KOPT-K1 (cell line): ENCODE data around the gene ENTHD1.
"Not testable (repeated sequence)": the region's sequence is repeated elsewhere in the genome, so short reads cannot be mapped to it uniquely, and the experiment has no call there.

Source experiments
- H3K27ac ChIP-seq: fragments of 200-600 bp; sonication (generic); 2 replicates; pipeline ENCODE4 v1.5.1; 2016; ENCODE audit warnings: antibody characterized with exemption, mild to moderate bottlenecking, low read depth, low read length; ENCODE audit not compliant: poor library complexity, severe bottlenecking
- H3K36me3 ChIP-seq: fragments of 200-600 bp; sonication (generic); 2 replicates; pipeline ENCODE4 v1.5.1; 2017; ENCODE audit warnings: antibody characterized with exemption, mild to moderate bottlenecking, low read length, moderate library complexity; ENCODE audit not compliant: insufficient read depth
- H3K9me3 ChIP-seq: fragments of 200-600 bp; sonication (generic); 2 replicates; pipeline ENCODE4 v1.5.1; 2017; ENCODE audit warnings: antibody characterized with exemption, low read length, mild to moderate bottlenecking; ENCODE audit not compliant: insufficient read depth, poor library complexity, severe bottlenecking

ENTHD1 gene

DNA sequence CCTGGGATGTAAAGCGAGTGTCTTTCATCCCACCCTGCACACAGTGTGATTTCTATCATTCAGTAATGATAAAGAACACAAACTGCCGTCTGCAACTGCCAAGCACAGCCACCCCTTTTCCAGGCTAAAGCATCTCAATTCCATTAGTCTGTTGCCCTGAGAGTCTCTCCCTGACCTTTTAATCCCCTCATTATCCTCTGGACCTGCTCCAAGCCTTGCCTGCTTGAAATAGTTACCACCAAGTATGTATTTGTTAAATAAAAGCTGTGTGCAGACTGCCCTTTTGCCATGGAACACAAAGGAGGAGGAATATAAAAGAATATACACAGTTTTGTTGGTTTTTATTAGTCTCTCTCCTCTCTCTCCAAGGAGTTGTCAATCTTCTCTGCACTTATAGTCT lies 20.3 kb upstream of the ENTHD1 start:
- H3K36me3 ChIP-seq, result peaks cover 6% of the 10 kb centered on the region; the same call in 1 of the 2 replicates
- no peaks in the 10 kb centered on the region for H3K9me3 ChIP-seq
- H3K27ac ChIP-seq, result peak overlapping the region; percentile 40

DNA sequence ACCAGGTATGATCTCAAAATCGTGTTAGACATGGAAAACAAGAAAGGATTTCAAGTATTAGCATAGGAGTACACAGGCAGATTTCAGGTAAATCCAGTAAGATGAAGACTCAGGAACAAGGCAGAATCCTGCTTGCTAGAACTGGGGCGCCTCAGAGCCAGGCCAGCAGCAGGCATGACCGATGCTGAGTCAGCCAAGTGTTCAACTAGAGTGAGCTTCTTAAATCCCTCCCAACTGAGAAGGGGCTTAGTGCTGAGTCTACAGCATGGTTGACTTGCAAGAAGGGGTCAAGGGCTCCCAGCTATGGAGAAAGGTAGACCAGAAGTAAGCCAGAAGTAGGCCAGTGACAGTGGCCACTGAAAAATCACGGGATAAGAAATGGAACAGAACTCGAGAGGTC lies 19.8 kb upstream of the ENTHD1 start:
- Histone ChIP-seq H3K27ac (peak overlapping the region; percentile 40), H3K9me3 (no peaks in the 10 kb centered on the region), H3K36me3 (peaks cover 6% of the 10 kb centered on the region; the same call in 1 of the 2 replicates)

DNA sequence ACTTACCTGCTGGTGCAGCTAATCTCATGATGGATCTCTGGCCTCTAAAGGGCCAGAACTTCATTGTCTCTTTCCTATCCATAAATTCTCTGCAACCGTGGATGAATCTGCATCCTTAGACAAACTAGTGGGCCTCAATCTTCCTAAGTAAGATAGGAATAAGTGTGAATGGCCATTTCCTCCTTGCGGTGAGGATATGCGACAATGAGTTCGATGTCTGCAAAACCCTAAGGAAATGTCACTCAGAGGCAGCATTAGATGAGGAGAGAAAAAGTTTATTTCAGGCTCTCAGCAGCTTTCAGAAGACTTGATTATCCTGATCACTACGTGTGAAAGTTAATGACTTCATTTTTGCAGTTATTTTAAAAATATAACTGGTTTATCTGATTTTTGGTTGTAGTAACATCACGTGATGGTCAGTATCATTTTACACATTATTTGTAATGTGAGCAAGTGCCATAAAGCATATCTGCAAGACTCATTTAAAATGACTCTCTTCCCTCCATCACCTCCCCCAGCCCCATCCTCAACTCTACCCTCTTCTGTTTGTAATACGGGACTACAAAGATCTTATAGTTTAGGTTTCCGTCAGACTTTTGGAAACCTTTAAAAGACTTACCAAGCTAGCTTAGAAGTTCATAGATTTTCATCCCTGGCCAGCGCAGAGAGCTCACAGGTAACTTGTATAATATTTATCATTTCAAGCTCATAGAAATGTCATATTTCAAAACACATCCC lies 17.5 kb upstream of the ENTHD1 start:
- H3K27ac ChIP-seq, result peak overlapping the region; percentile 27
- H3K36me3 ChIP-seq, result peaks cover 6% of the 10 kb centered on the region; the same call in 1 of the 2 replicates
- H3K9me3 ChIP-seq, result no peaks in the 10 kb centered on the region

DNA sequence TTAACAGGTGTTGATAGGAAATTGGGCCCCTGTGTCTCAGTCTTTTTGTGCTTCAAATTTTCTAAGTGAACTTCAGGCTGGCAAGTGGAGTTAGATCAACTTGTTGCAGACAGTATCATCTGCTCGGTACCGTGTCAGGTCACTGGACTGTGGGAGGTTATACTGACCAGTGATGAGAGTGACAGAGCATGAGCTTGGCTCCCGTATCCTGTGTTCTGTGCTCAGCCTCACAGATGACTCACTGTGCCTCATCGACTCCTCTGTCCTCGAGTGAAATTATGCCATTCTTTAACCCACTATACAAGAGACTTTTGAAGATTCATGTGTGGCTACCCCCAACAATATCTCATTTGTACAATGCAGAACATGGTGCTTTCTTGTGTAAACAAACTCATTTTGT lies 15.2 kb upstream of the ENTHD1 start:
- Histone ChIP-seq H3K9me3 (no peaks in the 10 kb centered on the region), H3K27ac (peak overlapping the region; percentile 94), H3K36me3 (peaks cover 11% of the 10 kb centered on the region; the same call in 1 of the 2 replicates)

DNA sequence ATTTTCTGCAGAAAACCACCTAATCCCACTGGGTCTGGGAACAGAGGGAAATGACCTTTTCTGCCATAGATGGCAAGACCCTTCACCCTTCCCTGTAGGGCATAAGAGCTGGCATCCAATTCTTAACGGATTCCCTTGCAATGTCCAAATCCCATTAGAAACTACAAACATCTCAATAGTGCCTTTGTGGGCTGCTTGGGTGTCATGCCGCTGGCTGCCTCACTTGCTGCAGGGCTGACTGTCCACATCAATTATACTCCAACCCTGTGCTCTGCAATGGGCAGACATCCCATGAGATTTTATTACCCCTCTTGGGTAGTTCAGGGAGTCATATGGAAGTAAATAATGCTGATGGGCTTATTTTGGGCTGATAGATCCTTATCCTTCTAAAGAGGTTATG lies 14.6 kb upstream of the ENTHD1 start:
- Histone ChIP-seq H3K9me3 (no peaks in the 10 kb centered on the region), H3K27ac (peak overlapping the region; percentile 94), H3K36me3 (peaks cover 11% of the 10 kb centered on the region; the same call in 1 of the 2 replicates)

DNA sequence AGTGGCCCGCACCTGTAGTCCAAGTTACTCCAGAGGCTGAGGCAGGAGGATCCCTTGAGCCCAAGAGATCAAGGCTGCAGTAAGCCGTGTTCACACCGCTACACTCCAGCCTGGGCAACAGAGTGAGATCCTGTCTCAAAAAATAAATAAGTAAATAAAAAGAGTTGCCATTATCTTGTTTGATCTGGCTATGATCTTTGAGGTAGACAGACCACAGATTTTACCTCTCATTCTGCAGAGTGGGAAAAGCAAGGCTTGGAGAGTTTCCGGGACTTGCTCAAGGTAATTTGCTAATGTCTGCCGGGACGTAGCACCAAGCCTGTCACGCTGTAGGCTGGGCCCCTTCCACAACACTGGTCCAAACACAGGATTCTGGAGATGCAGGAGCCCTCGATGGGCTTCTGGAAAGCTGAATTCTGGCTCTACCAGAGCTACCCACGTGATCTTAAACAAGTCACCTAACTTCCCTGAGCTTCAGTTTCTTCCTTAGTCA lies 14.1 kb upstream of the ENTHD1 start:
- Histone ChIP-seq H3K36me3 (peaks cover 11% of the 10 kb centered on the region; the same call in 1 of the 2 replicates), H3K9me3 (no peaks in the 10 kb centered on the region), H3K27ac (peak overlapping the region; percentile 94)

DNA sequence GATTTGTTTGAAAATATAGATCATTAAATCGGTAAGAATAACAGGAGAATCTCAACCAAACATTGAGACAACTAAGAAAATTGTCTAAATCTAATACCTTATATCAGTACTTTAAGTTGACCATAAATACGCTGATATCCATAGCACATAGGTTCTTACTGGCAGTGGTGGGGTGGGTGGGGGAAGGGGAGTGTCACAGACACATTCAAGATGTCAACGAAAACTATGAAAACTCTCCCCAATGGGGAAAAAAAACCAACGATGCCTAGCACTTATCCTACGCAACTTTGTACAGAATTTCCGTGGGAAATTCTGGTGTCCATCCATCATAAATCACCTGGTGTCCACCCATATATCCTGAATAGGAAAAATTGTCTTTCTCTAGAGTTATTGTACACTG lies 13.5 kb upstream of the ENTHD1 start:
- Histone ChIP-seq H3K27ac (peak overlapping the region; percentile 94), H3K36me3 (peaks cover 11% of the 10 kb centered on the region; the same call in 1 of the 2 replicates), H3K9me3 (no peaks in the 10 kb centered on the region)

DNA sequence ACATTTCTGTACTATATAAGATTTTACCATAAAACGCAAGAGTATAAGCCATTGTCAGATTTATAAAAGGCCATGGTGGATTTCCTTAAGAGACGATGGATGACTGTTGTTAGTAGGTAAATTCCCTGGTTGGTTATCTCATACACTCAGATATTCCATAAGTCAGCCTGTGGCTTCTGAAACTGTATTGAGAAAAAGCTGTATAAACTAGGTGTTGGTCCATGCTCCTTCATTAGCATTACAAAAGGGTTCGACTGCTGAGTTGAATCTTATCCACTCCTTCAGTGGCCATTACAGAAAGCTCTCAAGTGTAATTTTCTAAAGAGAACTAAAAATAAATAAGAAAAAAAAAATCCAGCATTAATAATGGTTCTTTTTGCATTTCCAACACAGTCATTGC lies 12.6 kb upstream of the ENTHD1 start:
- Histone ChIP-seq H3K27ac (peak overlapping the region; percentile 94), H3K36me3 (0 out of 2 replicates have a peak, but pooled peaks cover 5% of the 10 kb centered on the region), H3K9me3 (no peaks in the 10 kb centered on the region)

DNA sequence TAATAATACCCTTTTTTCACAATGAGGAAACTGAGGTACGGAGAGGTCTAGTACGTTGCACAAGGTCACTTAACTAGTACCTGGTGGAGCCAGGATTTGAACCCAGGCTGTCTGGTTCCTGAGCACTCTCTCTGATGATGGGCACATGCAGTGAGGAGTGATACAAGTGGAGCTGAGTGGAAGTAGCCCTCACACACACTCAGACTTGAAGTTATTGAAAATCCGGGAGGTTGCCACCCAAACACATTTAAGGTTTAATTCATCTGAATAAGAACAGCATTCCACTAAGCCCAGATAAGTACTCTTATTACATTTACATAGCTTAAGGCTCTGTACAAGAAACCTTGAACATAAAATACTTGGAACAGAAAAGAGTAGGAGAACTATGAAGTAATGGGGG lies 12.1 kb upstream of the ENTHD1 start:
- Histone ChIP-seq H3K36me3 (0 out of 2 replicates have a peak, but pooled peaks cover 5% of the 10 kb centered on the region), H3K27ac (peak overlapping the region; percentile 94), H3K9me3 (no peaks in the 10 kb centered on the region)

DNA sequence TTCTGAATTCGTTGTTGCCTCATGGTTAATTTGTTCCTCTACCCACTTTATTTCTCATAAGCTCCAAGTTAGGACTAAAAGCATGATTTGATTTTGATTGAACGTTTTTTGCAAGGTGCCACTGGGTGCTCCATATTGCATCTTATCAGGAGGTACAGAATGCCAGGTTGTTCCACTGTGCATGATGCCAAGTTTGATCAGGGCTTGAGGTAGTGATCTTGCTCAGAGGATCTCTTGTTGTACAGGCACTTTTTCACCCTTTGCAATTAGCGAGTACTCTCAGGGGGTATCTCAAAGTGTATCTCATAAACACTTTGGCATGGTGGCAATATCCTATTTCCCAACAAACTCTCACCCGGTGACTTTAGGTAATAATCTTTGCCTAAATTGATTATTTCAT lies 11.3 kb upstream of the ENTHD1 start:
- Histone ChIP-seq H3K27ac (peak overlapping the region; percentile 94), H3K36me3 (0 out of 2 replicates have a peak, but pooled peaks cover 5% of the 10 kb centered on the region), H3K9me3 (no peaks in the 10 kb centered on the region)

DNA sequence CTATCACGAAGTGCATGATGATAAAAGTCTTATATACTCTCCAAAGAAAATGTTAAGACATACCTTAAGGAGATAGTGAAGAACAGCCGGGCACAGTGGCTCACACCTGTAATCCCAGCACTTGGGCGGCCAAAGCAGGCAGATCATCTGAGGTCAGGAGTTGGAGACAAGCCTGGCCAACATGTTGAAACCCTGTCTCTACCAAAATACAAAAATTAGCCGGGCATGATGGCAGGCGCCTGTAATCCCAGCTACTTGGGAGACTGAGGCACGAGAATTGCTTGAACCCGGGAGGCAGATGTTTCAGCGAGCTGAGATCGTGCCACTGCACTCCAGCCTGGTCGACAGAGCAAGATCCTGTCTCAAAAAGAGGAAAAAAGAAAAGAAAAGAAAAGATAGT lies 10.5 kb upstream of the ENTHD1 start:
- H3K27ac ChIP-seq, result peak overlapping the region; percentile 94
- H3K9me3 ChIP-seq, H3K36me3 ChIP-seq: not testable (repeated sequence)

DNA sequence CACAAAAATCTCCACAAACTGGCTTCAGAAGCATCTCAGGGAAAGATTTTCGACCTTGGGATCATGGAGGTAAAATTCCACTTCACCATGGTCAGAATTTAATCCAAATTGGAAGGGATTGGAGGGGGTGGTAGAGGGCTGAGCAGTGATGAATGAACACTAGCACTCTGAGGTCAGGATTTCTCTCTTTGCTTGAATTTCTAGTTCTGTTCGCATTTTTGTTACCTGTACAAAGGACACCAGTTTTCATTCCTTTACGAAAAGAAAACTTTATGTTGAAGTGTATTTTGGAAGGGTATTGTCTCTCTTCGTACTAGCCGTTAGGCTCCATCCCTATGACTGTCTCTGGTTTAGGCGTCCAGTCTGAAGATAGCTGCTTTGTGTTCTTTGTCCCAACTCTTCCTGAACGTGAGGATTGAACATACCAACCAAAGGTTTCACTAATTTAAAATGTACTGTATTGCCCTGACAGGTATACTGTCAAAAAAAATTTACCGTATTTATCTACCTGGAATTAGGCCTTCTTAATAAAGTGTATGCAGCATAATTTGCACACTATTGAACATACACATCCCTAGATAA lies 8.1 kb upstream of the ENTHD1 start:
- Histone ChIP-seq H3K27ac (peak overlapping the region; percentile 94), H3K9me3 (no peaks in the 10 kb centered on the region), H3K36me3 (0 out of 2 replicates have a peak, but pooled peaks cover 5% of the 10 kb centered on the region)

DNA sequence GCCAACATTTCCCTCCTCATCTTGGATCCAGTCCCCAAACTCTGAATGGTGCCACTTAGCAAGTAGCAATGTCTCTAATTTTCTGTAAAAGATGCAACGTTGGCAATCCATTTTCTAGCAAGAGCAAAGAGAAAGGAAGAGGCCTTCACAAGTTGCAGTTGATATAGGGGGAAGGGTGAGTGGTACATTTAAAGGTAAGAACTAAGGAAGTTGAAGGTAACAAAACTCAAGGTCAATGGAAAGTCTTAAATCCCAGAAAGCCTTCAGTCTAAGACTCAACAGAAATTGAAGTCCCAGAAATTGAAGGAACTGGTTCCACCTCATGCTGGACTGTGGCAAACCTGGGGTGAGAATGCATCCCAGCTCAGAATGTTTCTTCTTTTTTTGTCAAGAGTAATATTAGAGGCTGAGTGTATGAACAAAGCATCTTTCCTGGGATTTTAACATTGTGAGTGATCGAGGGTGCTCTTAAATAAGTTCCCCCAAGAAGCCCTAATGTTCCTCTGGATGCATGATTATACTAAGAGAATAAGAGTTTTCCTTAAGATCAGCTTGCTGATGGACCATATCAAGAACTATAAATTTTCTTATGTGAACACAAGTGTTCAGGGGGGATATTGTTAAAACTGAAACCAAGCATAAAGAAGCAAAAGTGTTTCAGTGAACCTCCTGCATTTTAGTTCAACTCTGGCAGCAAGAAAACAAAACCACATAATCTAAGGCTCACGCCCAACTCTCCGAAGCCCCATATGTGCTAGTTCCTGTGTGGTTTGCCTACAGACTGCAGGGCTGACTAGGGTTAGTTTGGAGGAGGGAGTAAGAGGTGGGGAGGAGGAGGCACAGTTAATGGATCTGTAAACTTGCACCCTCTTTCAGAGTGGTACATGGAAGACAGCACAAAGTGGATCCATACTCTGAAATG lies 7.0 kb upstream of the ENTHD1 start, which contains the start of gene GRAP2:
Gene GRAP2 (plus strand): TSS at position 779 of the 922 bp plus-strand sequence. CDS start 46,023 bp downstream, outside the sequence.
- H3K27ac ChIP-seq, result peak within 1 kb of the TSS; percentile 94
- H3K36me3 ChIP-seq, result 0 out of 2 replicates have a peak, but pooled peaks cover 5% of the 10 kb centered on the region
- no peaks in the 10 kb centered on the region for H3K9me3 ChIP-seq

DNA sequence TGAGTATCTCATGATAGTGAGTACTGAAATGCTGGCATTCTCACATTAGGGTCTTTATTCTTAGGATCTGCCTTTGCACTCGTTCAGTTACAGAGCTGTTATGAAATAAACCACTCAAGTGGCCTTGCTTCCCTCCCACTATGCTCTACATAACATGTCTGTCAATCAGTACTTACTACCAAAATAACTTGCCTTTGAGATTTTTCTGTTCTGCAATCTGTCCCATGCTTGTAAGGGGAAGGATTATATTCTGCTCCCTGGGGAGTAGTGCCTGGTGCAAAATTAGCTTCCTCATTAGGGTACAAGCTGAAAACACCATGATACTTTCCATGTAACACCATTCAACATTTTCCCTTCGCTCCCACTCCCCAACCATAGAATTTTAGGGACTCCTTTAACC lies 5.4 kb upstream of the ENTHD1 start:
- no peaks in the 10 kb centered on the region for H3K36me3 ChIP-seq
- peak overlapping the region; percentile 94 for H3K27ac ChIP-seq
- H3K9me3 ChIP-seq, result no peaks in the 10 kb centered on the region
